RWPE1 (cell line): Measurements from ENCODE around the gene TMEM176A.
"Not testable (repeated sequence)": the region's sequence is repeated elsewhere in the genome, so short reads cannot be mapped to it uniquely, and the experiment has no call there.

Source experiments
- CTCF ChIA-PET: fragments of 350-600 bp; sonication (Branson Sonifier 250); formaldehyde crosslinking; extraction: SDS; loops from one replicate; lab custom pipeline; 2021; lab: Yijun Ruan, JAX
- POLR2A ChIA-PET: fragments of 400-600 bp; formaldehyde crosslinking; extraction: SDS; loops from one replicate; lab custom pipeline; 2020; ENCODE audit warnings: antibody characterized with exemption; ENCODE audit not compliant: low non-redundant PET; lab: Yijun Ruan, JAX
- DNase-seq: peaks from one replicate; pipeline ENCODE4 v3.0.0; 2012; ENCODE audit warnings: low spot score
- H3K27ac ChIP-seq: fragments of 450-650 bp; 2 replicates; pipeline ENCODE4 v1.5.1; 2017
- CTCF ChIP-seq: fragments of 450-650 bp; conservative IDR thresholded peaks from 2 replicates; pipeline ENCODE4 v1.5.1; 2017; ENCODE audit warnings: low read depth, mild to moderate bottlenecking

TMEM176A gene

GRCh38 chr7:150801946-150802771 lies 1.6 kb downstream of the TMEM176A start:
- CTCF ChIA-PET = no interaction called here
- POLR2A ChIA-PET = no interaction called here
- no peak for DNase-seq
- no peak for TF ChIP-seq CTCF
- H3K27ac ChIP-seq = no peak overlapping the region

DNA sequence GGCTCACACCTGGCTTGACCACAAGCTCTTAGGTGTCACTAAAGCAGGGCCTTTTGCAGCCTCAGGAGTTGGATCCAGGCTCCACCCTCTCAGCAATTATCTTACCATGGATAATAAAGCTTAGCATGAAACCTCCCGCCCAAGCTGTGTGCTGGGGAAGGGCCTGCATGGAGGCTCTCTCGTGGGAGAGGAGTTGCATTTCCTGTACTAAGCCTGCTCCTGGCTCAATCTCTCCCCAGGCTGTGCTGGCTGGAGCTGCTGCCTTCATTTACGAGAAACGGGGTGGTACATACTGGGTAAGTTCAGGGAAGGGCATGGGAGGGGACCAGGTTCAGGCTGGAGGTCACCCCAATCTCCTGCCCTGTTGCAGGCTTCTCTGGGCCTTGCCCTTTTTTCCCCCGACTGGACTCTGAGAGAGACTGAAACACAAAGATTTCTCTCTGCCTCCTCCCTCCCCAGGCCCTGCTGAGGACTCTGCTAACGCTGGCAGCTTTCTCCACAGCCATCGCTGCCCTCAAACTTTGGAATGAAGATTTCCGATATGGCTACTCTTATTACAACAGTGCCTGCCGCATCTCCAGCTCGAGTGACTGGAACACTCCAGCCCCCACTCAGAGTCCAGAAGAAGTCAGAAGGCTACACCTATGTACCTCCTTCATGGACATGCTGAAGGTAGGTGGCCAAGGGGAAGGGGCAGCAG lies 2.7 kb downstream of the TMEM176A start:
- no peak for TF ChIP-seq CTCF
- ChIA-PET POLR2A (no interaction called here), CTCF (no interaction called here)
- no peak overlapping the region for H3K27ac ChIP-seq
- no peak for DNase-seq

- CTCF ChIA-PET = no interaction called here
- H3K27ac ChIP-seq = no peak overlapping the region
- no peak for DNase-seq
- TF ChIP-seq CTCF = no peak
- POLR2A ChIA-PET = no interaction called here
These were observed 4.2 kb downstream of the TMEM176A start for GRCh38 chr7:150804802-150805201.

- no peak for DNase-seq
- TF ChIP-seq CTCF = no peak
- no peak overlapping the region for H3K27ac ChIP-seq
- CTCF ChIA-PET = no interaction called here
- POLR2A ChIA-PET = no interaction called here
These were observed 5.3 kb downstream of the TMEM176A start for GRCh38 chr7:150805864-150806263.

GRCh38 chr7:150806454-150806853 lies 5.9 kb downstream of the TMEM176A start:
- ChIA-PET CTCF (no interaction called here), POLR2A (no interaction called here)
- no peak for TF ChIP-seq CTCF
- no peak overlapping the region for H3K27ac ChIP-seq
- no peak for DNase-seq

DNA sequence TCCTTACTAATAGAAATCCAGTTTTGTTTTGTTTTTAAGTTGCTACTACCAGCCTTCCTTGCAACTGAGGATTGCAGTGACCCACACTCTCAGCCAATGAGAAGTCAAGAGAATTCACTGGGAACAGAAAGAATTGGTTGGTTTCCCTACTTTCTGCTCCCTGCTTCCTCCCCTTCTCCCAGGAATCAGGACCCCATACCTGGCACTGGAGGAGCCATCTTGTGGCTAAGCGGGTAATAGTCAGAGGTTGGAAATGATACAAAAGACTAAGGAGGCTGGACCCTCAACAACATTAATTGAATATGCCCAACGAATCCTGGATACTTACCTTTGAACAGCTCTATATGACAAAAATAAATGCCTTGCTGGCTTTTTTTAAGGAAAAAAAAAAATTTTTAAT lies 6.3 kb downstream of the TMEM176A start:
- H3K27ac ChIP-seq = no peak overlapping the region
- no peak for TF ChIP-seq CTCF
- CTCF ChIA-PET = no interaction called here
- POLR2A ChIA-PET = no interaction called here
- DNase-seq = no peak

GRCh38 chr7:150807616-150808438 lies 7.3 kb downstream of the TMEM176A start:
- H3K27ac ChIP-seq, DNase-seq, CTCF ChIA-PET, POLR2A ChIA-PET: not testable (repeated sequence)
